NCI-H1694 treated with DMSO at 0.1 percent for 48 hours (cell line): Measurements from ENCODE around the gene TINAGL1.
"Not testable (repeated sequence)": the region's sequence is repeated elsewhere in the genome, so short reads cannot be mapped to it uniquely, and the experiment has no call there.

Source experiments
- DNase-seq: peaks from one replicate; lab custom pipeline; 2025; lab: John Stamatoyannopoulos, UW

TINAGL1 gene

GRCh38 chr1:31583995-31584868 is 7.9 kb downstream of the TINAGL1 start:
- no peak for DNase-seq

DNA sequence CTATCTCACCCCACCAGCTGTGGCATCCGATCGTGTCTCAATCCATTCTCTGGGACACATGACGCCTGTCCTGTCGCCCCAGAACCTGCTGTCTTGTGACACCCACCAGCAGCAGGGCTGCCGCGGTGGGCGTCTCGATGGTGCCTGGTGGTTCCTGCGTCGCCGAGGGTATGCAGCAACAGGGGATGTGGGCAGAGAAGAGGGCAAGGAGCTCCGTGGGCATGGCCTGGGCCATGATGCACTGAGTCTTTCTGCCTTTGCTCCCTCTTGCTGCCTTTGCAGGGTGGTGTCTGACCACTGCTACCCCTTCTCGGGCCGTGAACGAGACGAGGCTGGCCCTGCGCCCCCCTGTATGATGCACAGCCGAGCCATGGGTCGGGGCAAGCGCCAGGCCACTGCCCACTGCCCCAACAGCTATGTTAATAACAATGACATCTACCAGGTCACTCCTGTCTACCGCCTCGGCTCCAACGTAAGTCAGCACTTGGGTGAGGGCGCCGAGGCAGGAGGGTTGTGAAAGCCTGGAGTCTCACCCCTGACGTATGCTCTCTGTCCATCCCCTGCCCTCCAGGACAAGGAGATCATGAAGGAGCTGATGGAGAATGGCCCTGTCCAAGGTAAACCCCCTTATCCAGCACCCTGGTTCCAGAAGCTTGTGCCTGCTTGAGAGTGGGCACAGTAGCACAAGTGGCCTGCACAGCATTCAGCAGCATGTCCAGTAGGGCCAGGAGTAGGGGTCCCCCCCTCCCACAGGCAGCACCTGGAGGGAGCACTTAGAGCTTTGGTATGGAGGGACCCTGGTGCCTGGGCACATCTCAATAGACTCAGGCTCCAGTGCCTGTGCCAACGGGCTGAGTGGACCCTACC is 8.8 kb downstream of the TINAGL1 start:
- DNase-seq: no peak

DNA sequence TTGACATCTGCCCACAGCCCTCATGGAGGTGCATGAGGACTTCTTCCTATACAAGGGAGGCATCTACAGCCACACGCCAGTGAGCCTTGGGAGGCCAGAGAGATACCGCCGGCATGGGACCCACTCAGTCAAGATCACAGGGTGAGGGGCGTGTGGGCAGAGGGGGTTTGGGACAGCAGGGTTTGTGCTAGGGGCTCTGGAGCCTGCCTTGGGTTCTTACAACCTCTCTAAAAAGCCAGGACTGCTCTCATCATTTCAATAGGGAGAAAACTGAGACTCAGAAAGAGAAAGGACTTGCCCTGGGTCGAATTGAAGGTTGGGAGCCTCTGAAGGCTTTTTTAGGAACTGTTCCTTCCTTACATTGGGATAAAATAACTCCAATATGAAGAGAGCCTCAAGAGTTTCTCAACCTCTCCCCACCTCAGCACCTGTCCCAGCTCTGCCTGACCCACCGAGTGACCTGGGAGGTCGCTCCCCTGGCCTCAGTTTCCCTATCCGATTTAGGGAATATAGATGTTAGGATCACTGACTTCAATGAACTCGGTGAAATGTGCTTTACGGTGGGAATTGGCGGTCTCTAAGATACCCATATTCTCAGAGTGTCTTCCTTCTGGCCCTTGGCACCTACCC is 9.5 kb downstream of the TINAGL1 start:
- no peak for DNase-seq

DNA sequence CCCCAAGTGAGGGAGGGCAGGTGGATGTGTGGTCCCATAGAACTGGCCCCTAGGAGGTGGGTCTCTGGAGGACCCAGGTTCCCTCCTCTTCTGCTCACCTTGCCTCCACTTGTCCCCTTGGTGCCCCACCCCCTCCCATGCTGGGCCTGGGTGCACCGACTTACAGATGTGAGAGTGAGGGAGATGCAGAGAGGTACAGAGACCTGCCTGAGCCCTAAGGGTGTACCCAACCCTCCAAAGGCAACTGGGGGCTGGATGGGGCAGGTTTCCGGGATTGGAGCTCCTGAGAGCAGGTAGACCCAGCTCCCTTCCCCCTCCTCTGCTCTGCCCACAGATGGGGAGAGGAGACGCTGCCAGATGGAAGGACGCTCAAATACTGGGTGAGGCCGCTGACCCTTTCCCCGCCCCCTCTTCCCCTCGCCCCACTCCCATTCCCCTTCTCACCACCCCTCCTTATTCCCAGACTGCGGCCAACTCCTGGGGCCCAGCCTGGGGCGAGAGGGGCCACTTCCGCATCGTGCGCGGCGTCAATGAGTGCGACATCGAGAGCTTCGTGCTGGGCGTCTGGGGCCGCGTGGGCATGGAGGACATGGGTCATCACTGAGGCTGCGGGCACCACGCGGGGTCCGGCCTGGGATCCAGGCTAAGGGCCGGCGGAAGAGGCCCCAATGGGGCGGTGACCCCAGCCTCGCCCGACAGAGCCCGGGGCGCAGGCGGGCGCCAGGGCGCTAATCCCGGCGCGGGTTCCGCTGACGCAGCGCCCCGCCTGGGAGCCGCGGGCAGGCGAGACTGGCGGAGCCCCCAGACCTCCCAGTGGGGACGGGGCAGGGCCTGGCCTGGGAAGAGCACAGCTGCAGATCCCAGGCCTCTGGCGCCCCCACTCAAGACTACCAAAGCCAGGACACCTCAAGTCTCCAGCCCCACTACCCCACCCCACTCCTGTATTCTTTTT is 10.3 kb downstream of the TINAGL1 start:
- DNase-seq: no peak

- not testable (repeated sequence) for DNase-seq
Observed at GRCh38 chr1:31587328-31587699, 11.0 kb downstream of the TINAGL1 start.

DNA sequence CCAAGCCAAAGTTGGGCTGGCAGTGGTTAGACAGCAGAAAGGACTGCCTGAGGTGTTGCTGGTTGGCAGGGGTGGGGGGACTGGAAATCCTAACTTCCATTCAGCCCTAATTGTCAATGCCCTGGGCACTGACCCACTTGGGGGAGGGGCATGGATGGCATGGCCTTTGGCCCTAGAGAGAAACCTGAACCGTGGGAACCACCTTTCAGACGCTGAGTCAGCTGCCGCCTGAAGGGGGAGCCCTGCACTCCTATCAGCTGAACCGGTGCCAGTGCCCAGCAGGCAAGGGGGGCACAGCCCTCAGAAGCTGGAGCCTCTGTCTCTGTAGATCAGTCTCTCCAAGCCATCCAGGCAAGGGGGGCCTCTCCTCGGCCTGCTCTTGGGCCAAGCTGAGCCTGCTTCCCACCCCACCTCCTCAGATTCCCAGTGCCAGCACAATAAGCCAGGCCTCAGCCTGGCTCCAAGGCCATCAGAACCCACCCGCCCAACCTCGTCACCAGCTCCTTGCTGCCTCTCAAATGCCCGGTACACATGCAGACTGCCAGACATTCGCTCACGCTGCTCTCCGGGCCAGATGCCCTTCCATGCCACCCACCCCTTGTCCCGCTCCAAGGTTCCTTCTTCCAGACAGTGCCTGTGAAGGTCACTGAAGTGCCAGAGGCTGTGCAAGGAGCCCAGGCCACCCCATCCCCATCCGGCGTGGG is 11.6 kb downstream of the TINAGL1 start:
- DNase-seq: peak; percentile 47

DNA sequence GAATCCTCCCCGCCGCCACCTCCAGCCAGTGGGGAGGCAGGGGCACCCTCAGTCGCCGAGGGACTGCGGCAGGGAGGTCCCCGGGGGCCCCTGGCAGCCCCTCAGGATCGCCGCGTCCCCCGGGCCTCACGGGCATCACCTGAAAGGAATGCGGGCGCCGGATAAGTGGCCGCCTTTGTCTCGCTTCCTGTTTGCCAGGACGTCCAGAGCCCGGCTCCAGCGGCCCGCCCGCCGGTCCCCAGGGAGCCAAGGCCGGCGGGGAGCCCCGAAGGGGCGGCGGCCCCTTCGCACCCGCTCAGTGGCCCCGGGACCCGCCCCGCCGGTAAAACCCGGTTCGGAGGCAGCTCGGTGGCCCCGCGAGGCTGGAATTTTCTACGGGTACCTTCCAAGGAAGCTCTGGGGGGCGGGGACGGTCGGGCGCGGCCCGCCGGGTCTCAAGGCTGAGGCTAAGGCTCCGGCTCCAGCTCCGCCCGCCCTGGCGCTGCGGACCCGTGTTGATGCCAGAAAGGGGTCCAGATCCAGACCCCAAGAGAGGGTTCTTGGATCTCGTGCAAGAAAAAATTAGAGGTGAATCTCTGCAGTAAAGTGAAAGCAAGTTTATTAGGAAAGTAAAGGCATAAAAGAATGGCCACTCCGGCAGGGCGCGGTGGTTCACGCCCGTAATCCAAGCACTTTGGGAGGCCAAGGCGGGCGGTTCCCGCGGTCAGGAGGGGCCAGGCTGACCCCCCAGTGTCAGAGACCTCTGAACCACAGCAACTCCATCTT is 12.6 kb downstream of the TINAGL1 start:
- no peak for DNase-seq

- DNase-seq: no peak
Observed at GRCh38 chr1:31591425-31592093, 15.2 kb downstream of the TINAGL1 start.

DNA sequence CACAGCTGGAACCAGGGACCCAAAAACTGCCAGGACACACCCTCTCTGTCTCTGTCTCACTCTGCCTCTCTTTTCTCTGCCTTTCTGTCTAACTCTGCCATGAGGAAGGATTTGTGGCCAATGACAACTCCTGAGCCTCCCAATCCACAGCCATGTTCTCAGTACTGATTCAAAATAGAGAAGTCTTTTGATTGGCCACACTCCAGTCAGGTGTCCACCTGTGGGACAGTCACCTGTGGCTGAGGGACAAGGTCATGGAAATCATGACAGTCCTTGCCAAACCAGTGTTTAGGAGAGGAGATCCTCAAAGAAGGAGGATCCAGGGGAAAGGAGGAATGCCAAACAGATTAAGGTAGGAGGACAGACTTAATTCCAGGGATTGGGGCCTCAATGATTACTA is 15.8 kb downstream of the TINAGL1 start:
- no peak for DNase-seq

DNA sequence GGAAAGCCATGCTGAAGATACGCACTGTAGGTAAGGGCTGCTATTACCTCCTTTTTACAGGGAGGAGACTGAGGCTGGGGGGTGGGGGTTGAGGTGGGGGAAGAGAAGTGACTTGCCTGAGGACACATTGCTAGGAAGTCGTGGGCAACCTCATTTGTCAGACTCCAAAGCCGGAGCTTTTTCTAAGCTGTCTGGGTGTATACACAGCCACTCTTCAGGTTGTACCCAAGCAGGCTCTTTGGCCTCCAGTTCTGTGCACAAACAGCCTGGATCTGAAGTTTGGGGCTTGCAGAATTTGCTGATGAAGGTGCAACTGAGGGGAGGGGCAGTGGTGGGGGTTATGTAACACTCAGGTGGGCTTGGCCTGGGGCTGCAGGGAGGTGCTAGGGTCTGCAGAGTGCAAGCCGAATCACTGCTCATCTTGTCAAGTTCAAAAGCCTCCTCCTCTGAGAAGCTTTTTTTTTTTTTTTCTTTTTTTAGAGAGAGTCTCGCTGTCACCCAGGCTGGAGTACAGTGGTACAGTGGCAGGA is 16.9 kb downstream of the TINAGL1 start:
- DNase-seq: no peak

GRCh38 chr1:31593770-31594632 is 17.7 kb downstream of the TINAGL1 start:
- DNase-seq: peak; percentile 54

DNA sequence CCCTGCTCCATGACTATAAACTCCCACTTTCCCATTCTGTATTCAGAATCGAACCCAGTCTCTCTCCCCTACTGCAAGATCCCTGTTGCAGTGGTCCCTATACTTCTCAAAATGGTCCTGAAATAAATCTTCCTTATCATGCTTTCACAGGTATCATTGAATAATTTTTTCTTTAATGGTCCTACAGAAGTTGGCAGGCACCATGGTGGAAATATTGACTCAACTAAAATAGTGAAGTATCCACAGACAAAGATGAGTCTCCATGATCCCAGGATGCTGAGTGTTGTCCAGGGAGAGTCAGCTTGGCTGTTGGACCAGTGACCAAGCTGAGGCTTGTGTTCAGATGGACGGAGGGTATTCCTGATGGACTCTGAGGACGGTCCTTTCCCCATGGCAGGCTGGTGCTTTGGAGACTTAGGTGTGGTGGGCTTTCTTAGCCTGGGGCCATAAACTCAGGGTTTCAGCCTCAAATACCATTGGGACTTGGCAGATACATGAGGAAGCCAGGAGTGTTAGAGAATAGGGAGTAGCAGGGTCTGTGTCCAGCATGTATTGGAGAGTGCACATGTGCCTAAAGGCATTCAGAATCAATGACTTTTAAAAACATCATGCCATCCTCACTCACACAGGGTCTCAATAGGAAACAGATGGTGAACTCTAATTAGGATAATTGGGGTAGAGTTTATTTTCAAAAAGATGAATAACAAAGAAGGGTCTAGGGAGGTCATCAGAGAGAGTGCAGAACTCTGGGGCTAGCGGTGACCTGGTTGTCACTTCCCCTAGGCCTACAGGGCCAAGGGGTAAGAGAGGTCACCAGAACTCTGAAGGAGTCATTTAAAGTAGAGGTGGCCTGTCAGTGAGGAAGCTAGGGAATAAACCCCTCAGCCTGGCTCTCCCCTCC is 19.8 kb downstream of the TINAGL1 start:
- DNase-seq: peak; percentile 59

DNA sequence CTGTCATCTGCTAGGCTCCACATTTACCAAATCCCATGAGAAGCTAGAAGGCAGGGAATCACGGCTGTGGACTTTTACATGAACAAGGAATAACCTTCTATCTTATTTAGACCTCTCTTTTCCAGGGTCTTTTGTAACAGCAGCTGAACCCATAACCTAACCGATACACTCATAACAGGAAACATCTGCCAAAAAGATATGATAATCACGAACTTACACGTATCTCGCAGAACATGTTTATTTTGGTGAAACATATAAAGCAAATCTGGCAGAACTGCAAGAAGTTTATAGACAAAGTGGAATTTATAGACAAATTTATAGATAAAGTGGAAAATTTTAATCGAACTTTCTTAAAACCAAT is 20.4 kb downstream of the TINAGL1 start:
- DNase-seq: peak; percentile 59

DNA sequence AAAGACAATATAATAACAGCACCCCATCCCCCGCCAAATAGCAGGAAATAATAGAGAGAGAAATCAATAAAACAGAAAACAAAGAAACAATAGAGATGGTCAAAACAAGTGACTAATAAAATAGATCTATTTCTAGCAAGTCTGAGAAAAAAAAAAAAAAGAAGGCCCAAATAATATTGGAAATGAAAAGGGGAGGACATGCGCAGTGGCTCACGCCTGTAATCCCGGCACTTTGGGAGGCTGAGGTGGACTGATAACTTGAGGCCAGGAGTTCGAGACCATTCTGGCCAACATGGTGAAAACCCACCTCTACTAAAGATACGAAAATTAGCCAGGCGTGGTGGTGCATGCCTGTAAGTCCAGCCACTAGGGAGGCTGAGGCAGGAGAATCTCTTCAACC is 22.7 kb downstream of the TINAGL1 start:
- no peak for DNase-seq

GRCh38 chr1:31600641-31601040 is 24.3 kb downstream of the TINAGL1 start:
- no peak for DNase-seq

DNA sequence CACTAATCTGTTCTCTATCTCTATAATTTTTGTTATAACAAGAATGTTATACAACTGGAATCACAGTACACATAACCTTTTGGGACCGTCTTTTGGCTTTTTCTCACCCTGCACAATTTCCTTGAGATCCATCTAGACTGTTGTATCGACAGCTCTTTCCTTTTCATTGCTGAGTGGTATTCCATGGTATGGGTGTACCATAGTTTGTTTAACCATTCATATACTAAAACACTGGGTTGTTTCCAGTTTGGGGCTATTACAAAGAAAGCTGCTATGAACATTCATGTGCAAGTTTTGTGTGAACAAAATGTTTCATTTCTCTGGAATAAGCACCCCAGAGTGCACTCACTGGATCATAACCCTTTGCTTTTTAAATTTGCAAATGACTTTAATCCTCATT is 25.8 kb downstream of the TINAGL1 start:
- no peak for DNase-seq

DNA sequence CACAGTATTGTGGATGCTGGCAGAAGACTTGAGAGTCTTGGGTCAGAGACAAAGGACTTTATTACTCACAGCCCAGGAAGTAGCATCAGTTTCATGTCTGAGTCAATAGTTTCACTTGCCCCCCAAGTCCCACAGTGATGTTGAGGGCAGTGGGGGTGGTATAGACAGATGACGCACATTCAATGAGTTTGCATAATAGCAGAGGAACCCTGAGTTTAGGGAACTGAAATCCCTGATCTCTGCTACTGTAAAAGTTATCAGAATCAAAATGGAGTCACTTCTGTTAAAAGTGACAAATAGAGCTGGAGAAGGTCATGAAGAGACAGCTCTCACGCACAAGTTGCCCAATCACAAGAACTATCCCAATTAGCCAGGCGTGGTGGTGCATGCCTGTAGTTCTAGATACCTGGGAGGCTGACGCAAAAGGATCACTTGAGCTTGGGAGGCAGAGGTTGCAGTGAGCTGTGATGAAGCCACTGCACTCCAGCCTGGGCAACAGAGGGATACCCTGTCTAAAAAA is 29.7 kb downstream of the TINAGL1 start:
- DNase-seq: no peak
